ENCODE data around the gene LDLRAD2.
"Not testable (repeated sequence)": the region's sequence is repeated elsewhere in the genome, so short reads cannot be mapped to it uniquely, and the experiment has no call there.

LDLRAD2 gene

GRCh38 chr1:21823980-21824702 lies 12.1 kb downstream of the LDLRAD2 start:
- no peak for DNase-seq (ENCODE audit: low read depth in 3 of 3)

- no peak for DNase-seq (ENCODE audit: low read depth in 3 of 3)
Observed at GRCh38 chr1:21824926-21825325, 12.9 kb downstream of the LDLRAD2 start.

GRCh38 chr1:21825393-21825792 lies 13.3 kb downstream of the LDLRAD2 start:
- DNase-seq (ENCODE audit: low read depth in 3 of 3) = no peak

GRCh38 chr1:21826694-21827093 lies 14.6 kb downstream of the LDLRAD2 start:
- DNase-seq (ENCODE audit: low read depth in 3 of 3) = not testable (repeated sequence)

- DNase-seq (ENCODE audit: low read depth in 3 of 3) = no peak
Observed at GRCh38 chr1:21827141-21827679, 15.1 kb downstream of the LDLRAD2 start.

- no peak for DNase-seq (ENCODE audit: low read depth in 3 of 3)
Observed at GRCh38 chr1:21828075-21828474, 16.0 kb downstream of the LDLRAD2 start.

GRCh38 chr1:21828506-21829210 lies 16.6 kb downstream of the LDLRAD2 start:
- no peak for DNase-seq (ENCODE audit: low read depth in 3 of 3)

GRCh38 chr1:21829294-21829693 lies 17.2 kb downstream of the LDLRAD2 start:
- no peak for DNase-seq (ENCODE audit: low read depth in 3 of 3)

GRCh38 chr1:21830792-21831453 lies 18.9 kb downstream of the LDLRAD2 start:
- DNase-seq (ENCODE audit: low read depth in 3 of 3) = no peak

- DNase-seq (ENCODE audit: low read depth in 3 of 3) = no peak
Observed at GRCh38 chr1:21831454-21831970, 19.4 kb downstream of the LDLRAD2 start.

GRCh38 chr1:21833392-21833976 lies 21.4 kb downstream of the LDLRAD2 start:
- no peak for DNase-seq (ENCODE audit: low read depth in 3 of 3)

GRCh38 chr1:21834094-21834493 lies 22.0 kb downstream of the LDLRAD2 start:
- no peak for DNase-seq (ENCODE audit: low read depth in 3 of 3)

- DNase-seq (ENCODE audit: low read depth in 3 of 3) = no peak
Observed at GRCh38 chr1:21834666-21835065, 22.6 kb downstream of the LDLRAD2 start.

- no peak for DNase-seq (ENCODE audit: low read depth in 3 of 3)
Observed at GRCh38 chr1:21836010-21836409, 23.9 kb downstream of the LDLRAD2 start.

GRCh38 chr1:21836729-21837128 lies 24.7 kb downstream of the LDLRAD2 start:
- no peak for DNase-seq (ENCODE audit: low read depth in 3 of 3)

GRCh38 chr1:21837476-21837875 lies 25.4 kb downstream of the LDLRAD2 start:
- no peak for DNase-seq (ENCODE audit: low read depth in 3 of 3)

- DNase-seq (ENCODE audit: low read depth in 3 of 3) = no peak
Observed at GRCh38 chr1:21838359-21839157, 26.5 kb downstream of the LDLRAD2 start.

- DNase-seq (ENCODE audit: low read depth in 3 of 3) = no peak
Observed at GRCh38 chr1:21839337-21840037, 27.4 kb downstream of the LDLRAD2 start.

- DNase-seq (ENCODE audit: low read depth in 3 of 3) = no peak
Observed at GRCh38 chr1:21840981-21841380, 28.9 kb downstream of the LDLRAD2 start.

GRCh38 chr1:21841852-21842466 lies 29.9 kb downstream of the LDLRAD2 start:
- DNase-seq (ENCODE audit: low read depth in 3 of 3) = no peak

All from stimulated activated CD4-positive, alpha-beta T cell treated with anti-CD3 and anti-CD28 coated beads, TNF-alpha, amount 100 ng/mL, for 4 hours (primary cell).